Measurements from ENCODE around the gene ABCB8. TPM values are rescaled to one million over a fixed set of nuclear protein-coding genes. Genes with fewer than 3 reads are reported as not detected.

Gene ABCB8
- total and polyA plus RNA-seq, 7 experiments from 2014 or later: 13.8 to 88.0 (median 64.4) TPM

DNA sequence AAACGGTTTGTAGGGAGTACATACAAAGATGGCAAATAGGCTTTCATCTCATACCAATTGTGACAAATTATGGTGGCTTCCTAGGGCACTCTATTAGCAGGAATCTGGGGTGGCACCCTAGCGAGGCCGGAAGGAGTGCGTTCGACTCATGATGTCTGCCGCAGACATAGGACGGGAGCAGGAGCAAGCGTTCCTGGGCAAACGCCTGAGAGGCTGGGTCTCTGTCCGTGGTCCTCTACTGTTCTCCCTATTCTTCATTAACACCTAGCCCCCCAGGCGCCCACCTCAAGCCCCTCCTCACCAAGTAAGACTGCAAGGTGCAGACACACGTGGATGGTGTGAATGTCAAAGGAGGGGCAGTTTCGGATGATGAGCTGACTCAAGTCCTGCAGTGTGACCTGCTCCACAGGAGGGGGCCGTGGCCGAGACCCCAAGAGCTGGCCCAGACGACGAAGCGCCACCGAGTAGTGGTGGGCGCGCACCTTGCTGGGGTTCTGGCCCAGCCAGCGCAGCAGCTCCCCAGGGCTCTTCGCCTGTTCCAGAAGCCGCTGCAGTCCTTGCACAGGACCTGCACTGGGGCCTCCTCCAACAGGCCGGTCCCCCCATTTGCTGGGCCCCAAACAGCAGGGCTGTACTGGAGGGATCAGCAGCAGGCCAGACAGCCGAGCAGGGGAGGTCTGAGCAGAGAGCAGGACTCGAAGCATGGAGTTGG, 51.1 kb downstream of the ABCB8 start:
- Mint-ChIP-seq H3K9me3 (no peaks in the 10 kb centered on the region), H3K4me3 (peak overlapping the region; percentile 85 to 96 (median 88)), H3K27me3 (peaks cover 0 to under 1% (median 0%) of the 10 kb centered on the region in 5 donors), H3K27ac (peak overlapping the region; percentile 72 to 91 (median 88)), H3K4me1 (peaks cover 13 to 40% (median 28%) of the 10 kb centered on the region in 7 donors), H3K36me3 (peaks cover 0 to 10% (median 4%) of the 10 kb centered on the region in 5 donors)
- DNase-seq (no peak), ATAC-seq (no peak)
- ChIA-PET CTCF (no interaction called here), POLR2A (no interaction called here)
- intact Hi-C loops (cut with micrococcal nuclease): no loop called here
- peak overlapping the region; percentile 93 for H3K27ac ChIP-seq (ENCODE audit: low read depth, low read length)
- H3K27me3 ChIP-seq (ENCODE audit: control insufficient read depth in 2 of 2, insufficient read depth in 2 of 2, low read length in 2 of 2): no peaks in the 10 kb centered on the region
- peak overlapping the region; percentile 86 for H3K4me3 ChIP-seq (ENCODE audit: low read length)
- H3K9me3 ChIP-seq (ENCODE audit: control insufficient read depth in 2 of 3, low read length in 3 of 3): no peaks in the 10 kb centered on the region
- H3K36me3 ChIP-seq (ENCODE audit: control insufficient read depth in 2 of 3, insufficient read depth in 3 of 3, low read length in 3 of 3): peaks cover 0 to 40% (median 0%) of the 10 kb centered on the region in 3 experiments
- H3K4me1 ChIP-seq (ENCODE audit: control insufficient read depth in 2 of 2, insufficient read depth in 2 of 2, low read length in 2 of 2): peaks cover 36 to 37% of the 10 kb centered on the region in 2 donors

GRCh38 chr7:151080067-151080521, 51.8 kb downstream of the ABCB8 start:
- Histone ChIP-seq H3K27me3 (ENCODE audit: control insufficient read depth in 2 of 2, insufficient read depth in 2 of 2, low read length in 2 of 2) (no peaks in the 10 kb centered on the region), H3K36me3 (ENCODE audit: control insufficient read depth in 2 of 3, insufficient read depth in 3 of 3, low read length in 3 of 3) (peaks cover 0 to 32% (median 0%) of the 10 kb centered on the region in 3 experiments), H3K9me3 (ENCODE audit: control insufficient read depth in 2 of 3, low read length in 3 of 3) (no peaks in the 10 kb centered on the region), H3K4me3 (ENCODE audit: low read length) (peak overlapping the region; percentile 86), H3K27ac (ENCODE audit: low read depth, low read length) (peak overlapping the region; percentile 93), H3K4me1 (ENCODE audit: control insufficient read depth in 2 of 2, insufficient read depth in 2 of 2, low read length in 2 of 2) (peaks cover 37 to 39% of the 10 kb centered on the region in 2 donors)
- Mint-ChIP-seq H3K27ac (peak overlapping the region; percentile 72 to 90 (median 87)), H3K4me1 (peaks cover 20 to 46% (median 33%) of the 10 kb centered on the region in 7 donors), H3K4me3 (peak overlapping the region; percentile 85 to 96 (median 88)), H3K27me3 (peaks cover 0 to 6% (median 0%) of the 10 kb centered on the region in 5 donors), H3K36me3 (peaks cover 0 to 11% (median 0%) of the 10 kb centered on the region in 5 donors), H3K9me3 (peaks cover 0 to 3% (median 0%) of the 10 kb centered on the region in 11 donors)
- ATAC-seq (peak; percentile 0), DNase-seq (peak in 1 of 9 donors; percentile 27)
- CTCF ChIA-PET: no interaction called here
- intact Hi-C loops (cut with micrococcal nuclease): loop anchor here (1.0 to 10.0 kb wide), 18 partner anchors 22 to 1935 kb away; partner anchors contain the start of genes ABCB8 (in 2 of the 2), RHEB (in 2 of the 2), ABCF2 (in 1 of the 2) and KMT2C (in 1 of the 2)
- POLR2A ChIA-PET: interaction anchor here (1.0 to 1.6 kb wide), 4 partner anchors 18 to 61 kb away, joined by 3 to 10 read pairs (median 4); partner anchors contain the start of genes ABCB8 and SLC4A2

DNA sequence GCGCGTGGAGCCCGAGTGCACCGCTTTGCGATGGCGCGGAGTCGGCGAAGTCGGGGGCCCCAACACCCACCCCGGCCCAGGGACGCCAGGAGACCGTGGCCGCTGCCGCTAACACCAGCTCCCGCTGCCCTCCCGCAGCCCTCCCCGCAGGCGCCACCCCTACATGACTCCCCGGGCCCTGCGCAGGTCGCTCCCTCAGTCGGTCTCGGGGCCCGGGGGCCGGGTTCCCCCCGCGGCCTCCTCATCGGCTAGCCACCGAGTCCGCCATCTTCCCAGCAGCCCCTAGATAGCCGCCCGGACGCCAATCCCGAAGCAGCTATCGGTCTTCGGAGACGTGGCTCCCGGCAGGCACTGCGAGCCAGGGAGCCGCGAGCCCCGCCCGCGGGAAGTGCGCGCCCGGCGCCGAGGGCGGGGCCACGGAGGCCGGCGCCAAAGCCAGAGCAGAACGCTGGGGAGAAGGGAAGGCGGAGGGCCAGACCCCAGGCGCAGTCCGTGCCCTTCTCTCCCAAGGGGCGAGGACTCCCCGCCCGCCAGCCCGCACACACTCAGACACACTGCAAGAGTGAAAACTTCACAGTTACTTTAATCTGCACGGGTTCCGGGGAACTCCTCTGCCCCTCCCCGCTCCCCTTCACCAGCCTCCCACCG, 52.4 kb downstream of the ABCB8 start, which contains the start of gene FASTK:
Gene FASTK (minus strand): TSS at position 288 of the 648 bp plus-strand sequence. CDS start 43 bp downstream, at position 245.
- peaks cover 0 to 27% (median 0%) of the 10 kb centered on the region in 3 experiments for H3K36me3 ChIP-seq (ENCODE audit: control insufficient read depth in 2 of 3, insufficient read depth in 3 of 3, low read length in 3 of 3)
- H3K4me3 ChIP-seq (ENCODE audit: low read length): peak within 1 kb of the TSS; percentile 86
- H3K27me3 ChIP-seq (ENCODE audit: control insufficient read depth in 2 of 2, insufficient read depth in 2 of 2, low read length in 2 of 2): no peaks in the 10 kb centered on the region
- intact Hi-C loops (cut with micrococcal nuclease): loop anchor here (1.0 to 10.0 kb wide), 18 partner anchors 22 to 1936 kb away; partner anchors contain the start of genes ABCB8 (in 2 of the 2), RHEB (in 2 of the 2), ABCF2 (in 1 of the 2) and KMT2C (in 1 of the 2)
- peak; percentile 79 to 89 (median 87) for DNase-seq
- peaks cover 21 to 52% (median 39%) of the 10 kb centered on the region in 7 donors for H3K4me1 Mint-ChIP-seq
- peak within 1 kb of the TSS; percentile 87 to 97 (median 88) for H3K4me3 Mint-ChIP-seq
- peaks cover 0 to 3% (median 0%) of the 10 kb centered on the region in 11 donors for H3K9me3 Mint-ChIP-seq
- ChIA-PET POLR2A (interaction anchor here (1.0 to 1.6 kb wide), 4 partner anchors 18 to 62 kb away, joined by 3 to 10 read pairs (median 4); partner anchors contain the start of genes ABCB8 and SLC4A2), CTCF (no interaction called here)
- H3K27me3 Mint-ChIP-seq: peaks cover 0 to 12% (median 0%) of the 10 kb centered on the region in 5 donors
- peaks cover 41 to 44% of the 10 kb centered on the region in 2 donors for H3K4me1 ChIP-seq (ENCODE audit: control insufficient read depth in 2 of 2, insufficient read depth in 2 of 2, low read length in 2 of 2)
- ATAC-seq: peak; percentile 85
- H3K27ac ChIP-seq (ENCODE audit: low read depth, low read length): peak within 1 kb of the TSS; percentile 93
- H3K36me3 Mint-ChIP-seq: peaks cover 0 to 11% (median 0%) of the 10 kb centered on the region in 5 donors
- no peaks in the 10 kb centered on the region for H3K9me3 ChIP-seq (ENCODE audit: control insufficient read depth in 2 of 3, low read length in 3 of 3)
- peak within 1 kb of the TSS; percentile 72 to 92 (median 88) for H3K27ac Mint-ChIP-seq

GRCh38 chr7:151081170-151082101, 53.2 kb downstream of the ABCB8 start:
- no peaks in the 10 kb centered on the region for H3K27me3 ChIP-seq (ENCODE audit: control insufficient read depth in 2 of 2, insufficient read depth in 2 of 2, low read length in 2 of 2)
- H3K4me3 ChIP-seq (ENCODE audit: low read length): peak overlapping the region; percentile 86
- CTCF ChIA-PET: no interaction called here
- peak overlapping the region; percentile 93 for H3K27ac ChIP-seq (ENCODE audit: low read depth, low read length)
- Mint-ChIP-seq H3K4me3 (peak overlapping the region; percentile 60 to 97 (median 88)), H3K27ac (peak overlapping the region in 8 of 9 donors; percentile 28 to 92 (median 79)), H3K27me3 (peaks cover 0 to 14% (median 0%) of the 10 kb centered on the region in 5 donors), H3K36me3 (peaks cover 0 to 10% (median 0%) of the 10 kb centered on the region in 5 donors), H3K9me3 (peaks cover 0 to 3% (median 0%) of the 10 kb centered on the region in 11 donors), H3K4me1 (peaks cover 21 to 55% (median 41%) of the 10 kb centered on the region in 7 donors)
- peaks cover 44 to 47% of the 10 kb centered on the region in 2 donors for H3K4me1 ChIP-seq (ENCODE audit: control insufficient read depth in 2 of 2, insufficient read depth in 2 of 2, low read length in 2 of 2)
- H3K36me3 ChIP-seq (ENCODE audit: control insufficient read depth in 2 of 3, insufficient read depth in 3 of 3, low read length in 3 of 3): peaks cover 0 to 19% (median 0%) of the 10 kb centered on the region in 3 experiments
- H3K9me3 ChIP-seq (ENCODE audit: control insufficient read depth in 2 of 3, low read length in 3 of 3): no peaks in the 10 kb centered on the region
- DNase-seq: no peak
- intact Hi-C loops (cut with micrococcal nuclease): loop anchor here (2.0 to 10.0 kb wide), 12 partner anchors 259 to 1937 kb away; partner anchors contain the start of genes RHEB (in 2 of the 2), KMT2C (in 1 of the 2), NUB1 (in 1 of the 2) and ZNF398 (in 1 of the 2)
- POLR2A ChIA-PET: interaction anchor here (1.0 to 1.6 kb wide), 4 partner anchors 19 to 63 kb away, joined by 3 to 10 read pairs (median 4); partner anchors contain the start of genes ABCB8 and SLC4A2
- ATAC-seq: no peak

DNA sequence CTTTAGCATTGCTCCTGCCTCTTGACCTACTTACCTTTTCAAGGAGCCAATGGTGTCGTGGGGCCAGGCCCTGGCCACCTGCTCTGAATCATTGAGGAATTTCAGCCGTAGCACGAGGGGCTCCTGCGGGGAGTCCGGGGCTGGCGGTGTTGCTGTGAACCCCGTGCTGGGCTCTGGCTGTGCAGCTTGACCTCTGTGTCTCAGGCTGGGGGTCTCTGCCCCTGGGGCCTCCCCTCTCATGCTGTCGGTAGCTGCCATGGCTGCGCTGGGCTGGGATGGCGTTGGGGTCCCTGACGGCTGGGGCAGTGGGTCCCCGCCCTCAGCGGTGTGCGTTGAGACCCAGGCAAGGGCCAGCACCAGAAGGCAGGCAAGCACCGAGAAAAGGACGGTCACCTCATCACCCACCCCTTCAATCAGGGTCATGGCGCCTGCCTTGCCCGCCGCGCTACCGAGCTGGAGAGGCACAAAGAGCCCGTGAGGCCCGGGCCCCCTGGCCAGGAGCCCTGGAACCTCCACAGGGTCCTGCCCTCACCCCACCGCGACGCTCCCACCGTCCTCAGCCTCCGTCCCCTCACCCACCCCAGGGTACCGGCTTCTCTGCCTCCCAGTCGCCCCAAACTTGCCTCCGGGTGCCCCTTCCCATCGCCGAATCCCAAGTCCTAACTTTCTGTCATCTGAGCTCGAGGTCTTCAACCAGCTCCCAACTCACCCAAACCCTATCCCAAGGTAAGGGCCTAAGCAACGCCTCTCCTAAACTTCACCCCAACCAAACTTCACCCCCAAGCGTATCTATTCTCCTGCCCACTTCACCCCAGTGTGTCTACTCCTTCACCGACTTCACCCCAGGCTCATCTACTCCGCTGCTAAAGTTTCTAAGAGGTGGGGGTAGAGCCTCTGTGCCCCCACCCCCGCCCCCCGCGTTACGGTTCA, 54.2 kb downstream of the ABCB8 start:
- H3K9me3 Mint-ChIP-seq: peaks cover 0 to 3% (median 0%) of the 10 kb centered on the region in 11 donors
- Histone ChIP-seq H3K4me3 (ENCODE audit: low read length) (peak overlapping the region; percentile 73), H3K4me1 (ENCODE audit: control insufficient read depth in 2 of 2, insufficient read depth in 2 of 2, low read length in 2 of 2) (peaks cover 44 to 47% of the 10 kb centered on the region in 2 donors), H3K36me3 (ENCODE audit: control insufficient read depth in 2 of 3, insufficient read depth in 3 of 3, low read length in 3 of 3) (peaks cover 0 to 10% (median 0%) of the 10 kb centered on the region in 3 experiments), H3K27ac (ENCODE audit: low read depth, low read length) (peak overlapping the region; percentile 93), H3K27me3 (ENCODE audit: control insufficient read depth in 2 of 2, insufficient read depth in 2 of 2, low read length in 2 of 2) (no peaks in the 10 kb centered on the region), H3K9me3 (ENCODE audit: control insufficient read depth in 2 of 3, low read length in 3 of 3) (no peaks in the 10 kb centered on the region)
- H3K4me3 Mint-ChIP-seq: peak overlapping the region; percentile 81 to 97 (median 90)
- H3K27me3 Mint-ChIP-seq: peaks cover 0 to 14% (median 0%) of the 10 kb centered on the region in 5 donors
- H3K4me1 Mint-ChIP-seq: peaks cover 21 to 55% (median 43%) of the 10 kb centered on the region in 7 donors
- H3K36me3 Mint-ChIP-seq: peaks cover 0 to 10% (median 0%) of the 10 kb centered on the region in 5 donors
- ChIA-PET CTCF (interaction anchor here (0.7 to 3.4 kb wide), 2 partner anchors 24 to 60 kb away, joined by 4 to 15 read pairs; partner anchors contain the start of genes CDK5 and SLC4A2), POLR2A (interaction anchor here (0.8 to 3.0 kb wide), 6 partner anchors 13 to 108 kb away, joined by 3 to 14 read pairs (median 4); partner anchors contain the start of genes ABCB8, CDK5 and SLC4A2)
- peak overlapping the region; percentile 66 to 98 (median 90) for H3K27ac Mint-ChIP-seq
- intact Hi-C loops (cut with micrococcal nuclease): loop anchor here (1.0 to 10.0 kb wide), 13 partner anchors 69 to 1938 kb away; partner anchors contain the start of genes RHEB (in 2 of the 2), ABCF2 (in 1 of the 2), KMT2C (in 1 of the 2) and ZNF398 (in 1 of the 2)
- no peak for DNase-seq
- no peak for ATAC-seq

Data from naive thymus-derived CD4-positive, alpha-beta T cell (primary cell).